ENCODE results near the gene FOXL3. TPM values are rescaled to one million over a fixed set of nuclear protein-coding genes. Genes with fewer than 3 reads are reported as not detected.

FOXL3 gene
- total RNA-seq, 4 donors from 2014 or later: not detected

DNA sequence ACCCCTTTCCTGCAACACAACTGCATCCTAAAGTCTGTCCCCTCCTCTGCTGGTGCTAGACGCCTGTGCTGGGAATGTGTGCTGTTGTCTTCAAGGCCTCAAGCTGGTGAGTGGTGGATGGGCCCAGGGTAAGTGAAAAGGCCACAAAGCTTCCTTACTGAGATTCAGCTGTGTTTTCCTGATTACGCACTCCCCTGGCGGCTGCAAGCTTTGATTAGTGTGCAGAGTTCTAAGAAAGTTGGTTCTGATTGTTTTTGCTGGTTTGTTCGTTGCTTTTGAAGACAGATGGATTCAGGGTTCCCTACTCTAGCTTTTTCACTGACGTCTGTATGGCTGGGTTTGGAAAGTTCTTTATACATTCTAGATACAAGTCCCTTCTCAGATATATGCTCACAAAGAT, 11.9 kb upstream of the FOXL3 start:
- Histone ChIP-seq H3K9me3 (peaks cover 0 to 9% of the 10 kb centered on the region in 2 donors), H3K4me1 (no peaks in the 10 kb centered on the region)
- no peak for DNase-seq

GRCh38 chr7:279821-280220, 10.1 kb upstream of the FOXL3 start:
- no peaks in the 10 kb centered on the region for H3K36me3 ChIP-seq
- intact Hi-C loops (cut with DNase I; ENCODE audit: low total_unique reads): no loop called here
- TF ChIP-seq CTCF (IDR thresholded peaks at IDR 0.05) (no peak), POLR2A (IDR thresholded peaks at IDR 0.05) (no peak)
- H3K9me3 ChIP-seq: no peaks in the 10 kb centered on the region
- H3K27ac ChIP-seq: no peak overlapping the region
- no peaks in the 10 kb centered on the region for H3K4me1 ChIP-seq
- DNase-seq: no peak
- no peak overlapping the region for H3K4me3 ChIP-seq
- no peaks in the 10 kb centered on the region for H3K27me3 ChIP-seq

More for the DNA sequence above, 11.9 kb upstream of the FOXL3 start:
- no peak overlapping the region for H3K4me3 ChIP-seq
- intact Hi-C loops (cut with DNase I; ENCODE audit: low total_unique reads): no loop called here
- H3K27me3 ChIP-seq: no peaks in the 10 kb centered on the region
- H3K27ac ChIP-seq: no peak overlapping the region
- TF ChIP-seq POLR2A (IDR thresholded peaks at IDR 0.05): no peak
- TF ChIP-seq CTCF (IDR thresholded peaks at IDR 0.05): no peak
- no peaks in the 10 kb centered on the region for H3K36me3 ChIP-seq

DNA sequence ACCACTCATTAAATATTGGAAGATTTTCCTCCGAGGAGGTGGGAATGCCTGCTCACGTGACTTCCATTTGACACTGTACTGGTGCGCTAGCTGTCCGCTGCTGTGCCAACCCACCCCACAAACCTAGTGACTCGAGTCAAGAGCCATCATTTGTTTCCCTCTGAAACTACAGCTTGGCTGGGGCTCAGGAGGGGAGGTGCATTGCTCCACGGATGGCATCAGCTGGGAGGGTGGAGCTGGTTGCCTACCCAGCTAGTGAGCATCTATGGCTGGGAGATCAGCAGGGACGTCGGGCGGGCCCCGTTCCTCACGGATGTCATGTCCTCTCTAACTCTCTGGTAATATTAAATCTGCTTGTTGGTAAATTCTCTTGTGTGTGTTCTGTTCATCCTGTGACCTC, 9.5 kb upstream of the FOXL3 start:
- no peaks in the 10 kb centered on the region for H3K36me3 ChIP-seq
- no peak for DNase-seq
- no peaks in the 10 kb centered on the region for H3K27me3 ChIP-seq
- no peaks in the 10 kb centered on the region for H3K4me1 ChIP-seq
- H3K4me3 ChIP-seq: no peak overlapping the region
- no peak overlapping the region for H3K27ac ChIP-seq
- intact Hi-C loops (cut with DNase I; ENCODE audit: low total_unique reads): no loop called here
- H3K9me3 ChIP-seq: no peaks in the 10 kb centered on the region
- TF ChIP-seq CTCF (IDR thresholded peaks at IDR 0.05) (no peak), POLR2A (IDR thresholded peaks at IDR 0.05) (no peak)

DNA sequence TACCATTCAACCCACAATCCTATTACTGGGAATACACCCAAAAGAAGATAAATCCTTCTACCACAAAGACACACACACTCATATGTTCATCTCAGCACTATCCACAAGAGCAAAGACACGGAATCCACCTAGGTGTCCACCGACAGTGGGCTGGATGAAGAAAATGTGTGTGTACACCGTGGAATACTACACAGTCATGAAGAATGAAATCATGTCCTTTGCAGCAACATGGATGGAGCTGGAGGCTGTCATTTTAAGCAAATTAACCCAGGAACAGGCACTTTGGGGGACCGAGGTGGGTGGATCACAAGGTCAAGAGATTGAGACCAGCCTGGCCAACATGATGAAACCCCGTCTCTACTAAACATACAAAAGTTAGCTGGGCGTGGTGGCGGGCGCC, 8.3 kb upstream of the FOXL3 start:
- intact Hi-C loops (cut with DNase I; ENCODE audit: low total_unique reads): no loop called here
- Histone ChIP-seq H3K27ac (no peak overlapping the region), H3K4me1 (no peaks in the 10 kb centered on the region), H3K36me3 (no peaks in the 10 kb centered on the region), H3K27me3 (no peaks in the 10 kb centered on the region), H3K4me3 (no peak overlapping the region), H3K9me3 (no peaks in the 10 kb centered on the region)
- no peak for TF ChIP-seq CTCF (IDR thresholded peaks at IDR 0.05)
- no peak for TF ChIP-seq POLR2A (IDR thresholded peaks at IDR 0.05)
- DNase-seq: no peak

GRCh38 chr7:282621-283020, 7.3 kb upstream of the FOXL3 start:
- H3K36me3 ChIP-seq: no peaks in the 10 kb centered on the region
- H3K4me1 ChIP-seq: no peaks in the 10 kb centered on the region
- H3K4me3 ChIP-seq: no peak overlapping the region
- H3K27me3 ChIP-seq: no peaks in the 10 kb centered on the region
- intact Hi-C loops (cut with DNase I; ENCODE audit: low total_unique reads): no loop called here
- no peak for TF ChIP-seq POLR2A (IDR thresholded peaks at IDR 0.05)
- H3K9me3 ChIP-seq: no peaks in the 10 kb centered on the region
- no peak for DNase-seq
- H3K27ac ChIP-seq: no peak overlapping the region

Data from uterus (tissue), 4 donors.